NCI-H510A (cell line): ENCODE measurements around the gene NR2F6.
"Not testable (repeated sequence)": the region's sequence is repeated elsewhere in the genome, so short reads cannot be mapped to it uniquely, and the experiment has no call there.

ENCODE experiments used
- DNase-seq: peaks from one replicate; lab custom pipeline; 2025; lab: John Stamatoyannopoulos, UW

NR2F6 gene

GRCh38 chr19:17245535-17245984 is at the start of gene NR2F6:
Gene NR2F6, minus strand, starts transcription at chr19:17245919. Its CDS starts 699 bp downstream, at chr19:17245220.
- DNase-seq = no peak

DNA sequence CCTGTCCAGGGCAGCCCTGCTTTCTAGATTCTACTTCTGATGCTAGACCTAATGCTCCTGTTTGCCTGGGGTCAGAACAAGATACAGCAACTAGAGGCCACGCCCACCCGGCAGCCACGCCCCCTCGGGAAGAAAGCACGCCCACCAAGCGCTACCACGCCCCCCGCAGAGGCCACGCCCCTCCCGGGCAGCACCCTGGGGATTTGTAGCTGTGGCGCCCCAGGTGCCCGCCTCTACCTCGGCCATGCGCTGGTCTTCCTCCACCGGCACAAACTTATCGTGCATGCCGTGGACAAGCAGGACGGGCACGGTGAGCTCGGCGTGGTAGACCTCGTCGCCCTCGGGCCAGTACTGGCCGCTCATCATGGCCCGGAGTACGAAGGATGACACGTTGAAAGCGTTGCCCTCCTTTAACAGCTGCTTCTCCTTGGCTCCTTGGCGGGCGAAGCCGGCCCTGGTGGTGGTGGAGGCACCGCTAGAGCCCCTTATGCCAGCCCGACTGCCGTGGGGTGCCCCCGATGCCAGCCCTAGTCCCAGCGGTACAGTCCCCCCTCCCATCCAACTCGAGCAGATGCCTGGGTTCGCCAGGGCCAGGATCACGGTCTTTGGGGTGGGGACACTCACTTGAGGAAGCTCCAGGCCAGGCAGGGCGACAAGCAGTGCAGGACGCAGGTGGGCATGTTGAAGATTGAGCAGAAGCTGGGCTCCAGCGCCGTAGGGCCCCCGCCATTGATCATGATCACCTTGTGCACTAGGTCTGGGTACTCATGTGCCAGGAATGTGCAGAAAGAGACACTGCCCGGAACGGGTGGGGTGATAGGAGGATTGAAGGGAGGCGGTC is 48.6 kb upstream of the NR2F6 start:
- no peak for DNase-seq

- no peak for DNase-seq
Measured at GRCh38 chr19:17293605-17294004, 47.9 kb upstream of the NR2F6 start.

DNA sequence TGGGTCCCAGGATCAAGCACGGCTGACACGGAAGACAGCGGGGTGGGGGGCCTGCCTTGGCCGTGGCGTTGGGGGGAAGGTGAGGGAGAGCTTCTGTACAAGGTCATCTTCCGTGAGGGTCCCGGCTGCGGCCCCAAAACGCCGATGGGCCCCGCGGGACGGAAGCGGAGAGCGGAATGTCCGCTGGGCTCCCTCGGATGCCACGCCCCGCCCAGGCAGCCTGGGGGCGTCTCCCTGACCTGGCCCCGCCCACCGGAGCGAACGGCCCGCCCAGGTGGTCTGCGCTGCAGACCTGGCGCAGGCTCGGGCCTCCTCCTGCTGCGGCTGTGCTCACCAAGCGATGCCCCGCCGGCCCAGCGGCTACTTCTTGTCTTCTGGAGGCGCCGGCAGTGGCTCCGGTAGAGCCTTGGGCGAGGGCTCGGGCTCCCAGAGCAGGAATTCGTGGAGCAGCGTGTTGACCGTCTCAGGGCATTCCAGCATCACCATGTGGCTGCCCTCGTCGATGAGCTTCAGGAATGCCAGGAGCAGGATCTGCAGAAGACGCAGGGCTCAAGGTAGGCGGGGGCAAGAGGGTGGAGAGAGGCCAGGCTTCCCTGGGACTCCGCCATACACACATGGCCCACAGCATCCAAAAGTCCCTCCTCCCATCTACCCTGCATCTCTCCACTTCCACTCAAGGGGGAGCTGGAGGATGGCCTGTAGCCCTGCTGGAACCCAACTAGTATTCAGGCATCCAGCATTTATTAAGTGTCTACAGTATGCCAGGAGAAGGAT is 46.8 kb upstream of the NR2F6 start:
- no peak for DNase-seq

- peak; percentile 52 for DNase-seq
Measured at GRCh38 chr19:17289489-17289888, 43.8 kb upstream of the NR2F6 start.

DNA sequence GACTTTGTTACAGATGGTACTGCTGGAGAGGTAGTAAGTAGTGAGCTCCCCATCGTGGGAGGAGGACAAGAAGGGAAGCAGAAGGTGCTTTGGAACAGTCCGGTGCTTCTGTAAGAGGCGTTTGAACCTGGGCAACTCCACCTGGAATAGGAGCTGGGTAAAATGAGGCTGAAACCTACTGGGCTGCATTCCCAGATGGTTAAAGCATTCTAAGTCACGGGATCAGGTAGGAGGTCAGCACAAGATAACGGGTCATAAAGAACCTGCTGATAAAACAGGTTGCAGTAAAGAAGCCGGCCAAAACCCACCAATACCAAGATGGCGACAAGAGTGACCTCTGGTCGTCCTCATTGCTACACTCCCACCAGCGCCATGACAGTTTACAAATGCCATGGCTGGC is 41.0 kb upstream of the NR2F6 start:
- no peak for DNase-seq

GRCh38 chr19:17286263-17286662 is 40.5 kb upstream of the NR2F6 start:
- no peak for DNase-seq

DNA sequence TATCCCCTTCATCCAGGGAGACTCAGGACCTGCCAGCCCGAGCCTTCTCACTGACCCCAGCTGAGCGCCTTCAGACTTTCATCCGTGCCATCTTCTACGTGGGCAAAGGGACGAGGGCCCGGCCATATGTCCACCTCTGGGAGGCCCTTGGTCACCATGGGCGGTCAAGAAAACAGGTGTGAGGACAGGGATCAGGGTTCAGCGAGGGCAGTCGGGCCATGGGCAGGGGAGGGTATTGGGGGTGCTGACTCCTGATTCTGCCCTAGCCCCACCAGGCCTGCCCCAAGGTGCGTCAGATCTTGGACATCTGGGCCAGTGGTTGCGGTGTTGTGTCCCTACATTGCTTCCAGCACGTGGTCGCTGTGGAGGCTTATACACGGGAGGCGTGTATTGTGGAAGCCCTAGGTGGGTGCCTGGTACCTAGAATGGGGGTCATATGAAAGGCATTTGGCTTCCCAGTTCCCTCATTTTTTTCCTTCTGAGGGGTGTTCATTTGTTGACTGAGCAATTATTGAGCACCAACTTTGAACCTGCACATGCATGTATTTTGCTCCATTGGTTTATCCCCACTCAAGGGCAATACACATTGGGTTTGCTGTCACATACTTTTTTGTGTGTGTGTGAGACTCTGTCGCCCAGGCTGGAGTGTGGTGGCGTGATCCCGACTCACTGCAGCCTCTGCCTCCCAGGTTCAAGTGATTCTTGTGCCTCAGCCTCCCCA is 39.9 kb upstream of the NR2F6 start:
- no peak for DNase-seq

DNA sequence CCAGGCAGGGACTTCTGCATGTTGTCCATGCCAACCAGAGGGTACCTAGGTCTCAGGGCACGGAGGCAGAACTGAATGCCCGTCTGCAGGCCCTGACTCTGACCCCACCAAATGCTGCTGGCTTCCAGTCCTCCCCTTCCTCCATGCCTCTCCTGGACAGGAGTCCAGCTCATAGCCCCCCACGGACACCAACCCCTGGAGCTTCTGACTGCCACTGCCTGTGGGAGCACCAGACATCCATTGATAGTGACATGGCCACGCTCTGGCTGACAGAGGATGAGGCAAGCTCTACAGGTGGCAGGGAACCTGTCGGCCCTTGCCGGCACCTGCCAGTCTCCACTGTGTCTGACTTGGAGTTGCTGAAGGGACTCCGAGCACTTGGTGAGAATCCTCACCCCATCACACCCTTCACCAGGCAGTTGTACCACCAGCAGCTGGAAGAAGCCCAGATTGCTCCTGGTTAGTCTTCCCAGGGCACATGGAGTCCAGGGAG is 37.8 kb upstream of the NR2F6 start:
- DNase-seq = no peak

GRCh38 chr19:17282488-17283125 is 36.9 kb upstream of the NR2F6 start:
- DNase-seq = peak; percentile 84

DNA sequence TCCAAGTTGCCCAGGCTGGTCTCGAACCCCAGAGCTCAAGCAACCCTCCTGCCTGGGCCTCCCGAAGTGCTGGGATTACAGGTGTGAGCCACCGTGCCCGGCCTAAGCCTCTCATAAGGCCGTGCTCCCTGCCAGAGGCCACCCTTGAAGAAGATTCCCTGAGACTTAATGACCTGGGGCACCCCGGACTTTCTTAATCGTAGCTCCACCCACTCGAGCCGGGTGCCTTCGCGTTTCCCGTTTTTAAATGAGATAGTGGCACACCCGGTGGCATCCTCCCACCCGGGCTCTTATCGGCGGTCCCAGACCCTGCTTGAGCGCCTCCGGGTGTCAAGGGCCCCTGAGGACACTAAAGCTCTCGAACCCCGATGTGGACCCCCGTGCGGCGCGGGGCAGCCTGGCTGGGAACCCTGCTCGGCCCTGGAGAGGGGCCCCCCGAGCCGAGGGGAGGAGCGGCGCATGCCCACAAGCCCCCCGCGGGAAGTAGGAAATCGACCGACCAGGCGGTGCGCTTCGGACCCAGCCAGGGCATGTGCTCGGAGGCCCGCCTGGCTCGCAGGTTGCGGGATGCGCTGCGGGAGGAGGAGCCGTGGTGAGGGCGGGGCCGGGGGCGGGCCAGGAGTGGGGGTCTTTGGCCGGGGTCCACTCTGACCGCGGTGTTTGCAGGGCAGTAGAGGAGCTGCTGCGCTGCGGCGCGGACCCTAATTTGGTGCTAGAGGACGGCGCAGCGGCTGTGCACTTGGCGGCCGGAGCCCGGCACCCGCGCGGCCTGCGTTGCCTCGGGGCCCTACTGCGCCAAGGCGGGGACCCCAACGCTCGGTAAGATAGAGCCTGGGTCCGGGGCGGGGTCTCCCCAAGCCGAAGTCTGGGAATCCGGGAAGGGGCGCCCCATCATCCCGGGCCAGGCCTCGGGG is 35.9 kb upstream of the NR2F6 start, which contains the start of gene ANKLE1:
TSS of gene ANKLE1 (plus strand) at position 511 of the 914 bp plus-strand sequence. CDS start at position 531, 20 bp downstream.
- no peak for DNase-seq

DNA sequence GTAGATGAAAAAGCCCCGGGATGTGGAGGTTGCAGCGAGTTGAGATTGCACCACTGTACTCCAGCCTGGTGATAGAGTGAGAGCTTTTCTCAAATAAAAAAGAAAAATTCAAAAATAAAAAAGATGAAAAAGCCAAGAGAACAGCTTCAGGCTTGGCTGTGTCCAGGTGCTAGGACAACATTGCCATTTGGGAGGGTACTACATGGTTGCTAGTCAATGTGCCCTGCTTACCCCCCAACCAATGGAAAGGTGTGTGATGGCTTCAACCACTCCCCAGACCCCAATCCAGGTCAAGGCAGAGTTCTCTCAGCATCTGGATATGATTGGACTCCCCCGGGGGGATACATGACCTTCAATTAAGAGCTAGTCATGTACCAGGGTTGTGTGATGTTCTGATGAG is 33.7 kb upstream of the NR2F6 start:
- no peak for DNase-seq

GRCh38 chr19:17275441-17276175 is 29.9 kb upstream of the NR2F6 start:
- DNase-seq = no peak

DNA sequence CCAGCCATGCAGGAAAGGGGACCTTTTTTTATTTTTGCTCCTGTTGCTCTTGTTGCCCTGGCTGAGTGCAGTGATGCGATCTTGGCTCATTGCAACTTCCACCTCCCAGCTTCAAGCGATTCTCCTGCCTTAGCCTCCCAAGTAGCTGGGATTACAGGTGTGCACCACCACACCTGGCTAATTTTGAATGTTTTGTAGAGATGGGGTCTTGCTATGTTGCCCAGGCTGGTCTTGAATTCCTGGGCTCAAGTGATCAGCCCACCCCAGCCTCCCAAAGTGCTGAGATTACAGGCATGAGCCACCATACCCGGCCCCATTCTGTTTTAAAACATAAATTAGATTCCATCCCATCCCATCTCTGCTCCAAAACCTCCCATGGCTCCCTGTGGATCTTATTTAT is 29.2 kb upstream of the NR2F6 start:
- DNase-seq = not testable (repeated sequence)

DNA sequence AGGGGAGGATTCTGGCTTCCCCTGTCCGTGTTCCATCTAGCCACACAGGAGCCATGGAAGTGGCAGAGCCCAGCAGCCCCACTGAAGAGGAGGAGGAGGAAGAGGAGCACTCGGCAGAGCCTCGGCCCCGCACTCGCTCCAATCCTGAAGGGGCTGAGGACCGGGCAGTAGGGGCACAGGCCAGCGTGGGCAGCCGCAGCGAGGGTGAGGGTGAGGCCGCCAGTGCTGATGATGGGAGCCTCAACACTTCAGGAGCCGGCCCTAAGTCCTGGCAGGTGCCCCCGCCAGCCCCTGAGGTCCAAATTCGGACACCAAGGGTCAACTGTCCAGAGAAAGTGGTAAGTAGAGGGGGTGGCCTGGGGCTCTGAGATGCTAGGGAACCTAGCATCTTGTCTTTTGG is 23.0 kb upstream of the NR2F6 start:
- DNase-seq = no peak

GRCh38 chr19:17266975-17267788 is 21.5 kb upstream of the NR2F6 start, which contains the start of gene BABAM1:
Gene BABAM1, plus strand, starts transcription at chr19:17267443. Its CDS starts 1,364 bp downstream, at chr19:17268807.
- DNase-seq = peak; percentile 94

DNA sequence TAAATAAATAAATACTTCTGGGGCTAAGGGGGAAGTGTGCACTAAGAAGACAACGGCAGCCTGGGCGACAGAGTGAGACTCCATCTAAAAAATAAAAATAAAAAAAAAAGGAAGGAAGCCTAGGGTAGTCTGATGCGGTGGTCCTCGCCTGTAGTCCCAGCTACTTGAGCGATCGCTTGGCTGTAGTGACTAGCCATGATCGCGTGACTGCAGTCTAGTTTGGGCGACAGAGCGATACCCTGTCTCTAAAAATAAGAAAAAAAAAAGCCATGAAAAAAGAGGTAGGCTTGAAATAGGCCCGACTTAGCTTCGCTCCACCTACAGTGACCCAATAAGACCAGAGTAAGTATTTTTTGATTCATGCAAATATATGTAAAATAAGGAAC is 20.9 kb upstream of the NR2F6 start:
- no peak for DNase-seq

- DNase-seq = no peak
Measured at GRCh38 chr19:17266026-17266425, 20.3 kb upstream of the NR2F6 start.

- no peak for DNase-seq
Measured at GRCh38 chr19:17264641-17264979, 18.9 kb upstream of the NR2F6 start, which contains the start of gene USHBP1. Gene USHBP1, minus strand, starts transcription at chr19:17264745. Its CDS starts 446 bp downstream, at chr19:17264299.
